Stimulated activated CD8-positive, alpha-beta memory T cell treated with anti-CD3 and anti-CD28 coated beads, Interleukin-4, amount 100 ng/mL, for 24 hours (primary cell): ENCODE data around the gene PCDHB4.
"Not testable (repeated sequence)": the region's sequence is repeated elsewhere in the genome, so short reads cannot be mapped to it uniquely, and the experiment has no call there.

Experiments used
- DNase-seq: peaks from one replicate; pipeline ENCODE4 v3.0.0-alpha.2; 2020; ENCODE audit warnings: low read depth

Gene PCDHB4

GRCh38 chr5:141150224-141150992 lies 28.8 kb downstream of the PCDHB4 start:
- DNase-seq = no peak

GRCh38 chr5:141150993-141151325 lies 29.3 kb downstream of the PCDHB4 start:
- no peak for DNase-seq

GRCh38 chr5:141151632-141152031 lies 30.0 kb downstream of the PCDHB4 start:
- DNase-seq = not testable (repeated sequence)

DNA sequence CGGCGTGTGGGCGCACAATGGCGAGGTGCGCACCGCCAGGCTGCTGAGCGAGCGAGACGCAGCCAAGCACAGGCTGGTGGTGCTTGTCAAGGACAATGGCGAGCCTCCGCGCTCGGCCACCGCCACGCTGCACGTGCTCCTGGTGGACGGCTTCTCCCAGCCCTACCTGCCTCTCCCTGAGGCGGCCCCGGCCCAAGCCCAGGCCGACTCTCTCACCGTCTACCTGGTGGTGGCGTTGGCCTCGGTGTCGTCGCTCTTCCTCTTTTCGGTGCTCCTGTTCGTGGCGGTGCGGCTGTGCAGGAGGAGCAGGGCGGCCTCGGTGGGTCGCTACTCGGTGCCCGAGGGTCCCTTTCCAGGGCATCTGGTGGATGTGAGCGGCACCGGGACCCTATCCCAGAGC lies 30.5 kb downstream of the PCDHB4 start:
- not testable (repeated sequence) for DNase-seq

DNA sequence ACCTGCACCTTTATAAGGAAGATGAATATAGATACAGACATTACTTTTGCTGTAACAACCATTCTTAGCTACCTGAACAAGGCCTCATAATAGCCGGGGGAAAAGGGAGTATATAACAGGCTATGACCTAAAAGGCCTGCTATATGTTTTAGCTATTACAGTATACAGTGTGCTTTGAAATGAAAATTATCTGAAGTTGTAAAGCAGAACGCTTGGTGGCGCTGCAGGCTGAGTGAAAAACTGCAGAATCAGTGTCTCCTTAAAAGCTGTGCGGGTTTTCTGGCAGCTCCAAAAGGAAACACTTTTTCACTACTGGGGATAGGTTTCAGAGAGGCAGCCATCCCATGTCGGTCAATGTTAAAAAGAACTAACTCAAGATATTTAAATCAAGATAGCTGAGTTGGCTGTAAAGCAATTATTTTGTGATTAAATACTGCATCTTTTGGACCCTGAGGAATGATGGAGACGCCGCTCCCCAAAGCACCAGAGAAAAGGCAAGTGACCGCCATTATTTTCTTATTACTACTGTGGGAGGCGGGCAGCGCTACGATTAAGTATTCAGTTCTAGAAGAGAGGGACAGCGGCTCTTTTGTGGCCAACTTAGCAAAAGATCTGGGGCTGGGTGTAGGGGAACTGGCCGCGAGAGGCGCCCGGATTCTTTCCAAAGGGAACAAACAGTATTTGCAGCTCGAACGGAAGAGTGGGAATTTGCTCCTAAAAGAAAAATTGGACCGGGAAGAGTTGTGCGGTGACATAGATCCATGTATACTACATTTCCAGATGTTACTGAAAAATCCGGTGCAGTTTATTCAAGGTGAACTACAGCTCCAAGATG lies 34.1 kb downstream of the PCDHB4 start:
- no peak for DNase-seq

DNA sequence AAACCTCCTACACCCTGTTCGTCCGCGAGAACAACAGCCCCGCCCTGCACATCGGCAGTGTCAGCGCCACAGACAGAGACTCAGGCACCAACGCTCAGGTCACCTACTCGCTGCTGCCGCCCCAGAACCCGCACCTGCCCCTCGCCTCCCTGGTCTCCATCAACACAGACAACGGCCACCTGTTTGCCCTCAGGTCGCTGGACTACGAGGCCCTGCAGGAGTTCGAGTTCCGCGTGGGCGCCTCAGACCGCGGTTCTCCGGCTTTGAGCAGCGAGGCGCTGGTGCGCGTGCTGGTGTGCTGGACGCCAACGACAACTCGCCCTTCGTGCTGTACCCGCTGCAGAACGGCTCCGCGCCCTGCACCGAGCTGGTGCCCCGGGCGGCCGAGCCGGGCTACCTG lies 35.7 kb downstream of the PCDHB4 start:
- DNase-seq = not testable (repeated sequence)

- not testable (repeated sequence) for DNase-seq
These were observed 36.3 kb downstream of the PCDHB4 start for GRCh38 chr5:141157901-141158300.

GRCh38 chr5:141172381-141173204 lies 51.0 kb downstream of the PCDHB4 start, which contains the start of gene PCDHB7:
Gene PCDHB7, plus strand, starts transcription at chr5:141172644. Its CDS starts 192 bp downstream, at chr5:141172836.
- DNase-seq = no peak

DNA sequence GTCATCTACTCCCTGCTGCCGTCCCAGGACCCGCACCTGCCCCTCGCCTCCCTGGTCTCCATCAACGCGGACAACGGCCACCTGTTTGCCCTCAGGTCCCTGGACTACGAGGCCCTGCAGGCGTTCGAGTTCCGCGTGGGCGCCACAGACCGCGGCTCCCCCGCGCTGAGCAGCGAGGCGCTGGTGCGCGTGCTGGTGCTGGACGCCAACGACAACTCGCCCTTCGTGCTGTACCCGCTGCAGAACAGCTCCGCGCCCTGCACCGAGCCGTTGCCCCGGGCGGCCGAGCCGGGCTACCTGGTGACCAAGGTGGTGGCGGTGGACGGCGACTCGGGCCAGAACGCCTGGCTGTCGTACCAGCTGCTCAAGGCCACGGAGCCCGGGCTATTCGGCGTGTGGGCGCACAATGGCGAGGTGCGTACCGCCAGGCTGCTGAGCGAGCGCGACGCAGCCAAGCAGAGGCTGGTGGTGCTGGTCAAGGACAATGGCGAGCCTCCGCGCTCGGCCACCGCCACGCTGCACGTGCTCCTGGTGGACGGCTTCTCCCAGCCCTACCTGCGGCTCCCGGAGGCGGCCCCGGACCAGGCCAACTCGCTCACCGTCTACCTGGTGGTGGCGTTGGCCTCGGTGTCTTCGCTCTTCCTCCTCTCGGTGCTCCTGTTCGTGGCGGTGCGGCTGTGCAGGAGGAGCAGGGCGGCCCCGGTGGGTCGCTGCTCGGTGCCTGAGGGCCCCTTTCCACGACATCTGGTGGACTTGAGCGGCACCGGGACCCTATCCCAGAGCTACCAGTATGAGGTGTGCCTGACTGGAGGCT lies 52.9 kb downstream of the PCDHB4 start:
- not testable (repeated sequence) for DNase-seq
